ENCODE results near the gene HORMAD2.

GRCh38 chr22:30121960-30122359 is 41.7 kb downstream of the HORMAD2 start:
- TF ChIP-seq SIN3A (IDR thresholded peaks at IDR 0.05; ENCODE audit: borderline replicate concordance, insufficient read depth, low read length) (no peak), POLR2AphosphoS5 (IDR thresholded peaks at IDR 0.05; ENCODE audit: low read depth, low read length) (no peak), REST (IDR thresholded peaks at IDR 0.05; ENCODE audit: insufficient read depth in 1 of 2, low read depth in 2 of 2, low read length in 2 of 2) (no peak), TAF1 (IDR thresholded peaks at IDR 0.05; ENCODE audit: borderline replicate concordance, insufficient read depth, low read length) (no peak), FOXP2 (optimal IDR thresholded peaks at IDR 0.05; ENCODE audit: borderline replicate concordance, extremely low read depth, extremely low read length, insufficient read depth) (no peak)

All from PFSK-1 (cell line).